HG03565 (cell line): Measurements from ENCODE around the gene ITPR1.

Experiments used
- ATAC-seq: cut with Tn5 transposase; IDR thresholded peaks from one replicate; pipeline ENCODE4 v1.9.1; 2021; ENCODE audit warnings: mild to moderate bottlenecking, moderate library complexity; ENCODE audit not compliant: unreplicated experiment

ITPR1 gene

DNA sequence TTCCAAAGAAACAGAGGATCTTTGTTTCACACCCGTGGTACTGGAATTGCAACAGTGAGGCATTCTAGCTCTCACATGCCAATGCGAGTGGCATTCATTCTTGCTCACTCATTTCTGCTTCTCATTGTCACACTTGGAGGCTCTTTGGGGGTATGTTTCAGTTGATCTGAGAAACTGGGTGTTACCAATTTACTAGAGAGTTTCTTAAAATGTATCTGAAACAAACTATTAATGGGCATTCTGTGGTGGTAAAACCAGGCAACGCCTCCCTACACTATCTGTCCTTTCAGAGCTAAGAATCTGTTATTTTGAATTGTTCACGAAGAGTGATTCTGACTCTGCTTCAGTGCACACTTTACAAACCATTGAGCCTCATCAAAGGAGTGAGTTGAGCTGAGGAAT lies 345.5 kb downstream of the ITPR1 start:
- ATAC-seq = peak; percentile 49

GRCh38 chr3:4839278-4839677 lies 346.1 kb downstream of the ITPR1 start:
- no peak for ATAC-seq

DNA sequence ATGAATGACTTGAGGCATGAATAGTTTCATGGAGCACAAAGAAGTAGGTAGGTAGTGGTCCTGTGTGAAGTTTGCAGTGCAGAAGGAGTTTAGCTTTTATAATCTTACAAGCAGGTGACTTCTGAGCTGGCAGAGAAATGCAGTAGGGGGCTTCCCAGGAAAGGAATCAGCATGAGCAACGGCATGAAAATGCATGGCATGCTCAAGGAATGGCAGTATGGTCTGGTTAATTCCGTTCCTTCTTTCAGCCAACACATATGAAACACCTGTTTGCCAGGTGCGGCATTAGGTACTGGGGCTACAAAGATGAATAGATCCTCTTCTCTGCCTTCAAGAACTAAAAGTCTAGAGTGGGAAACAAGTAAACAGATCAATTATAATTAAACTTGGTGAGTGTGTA lies 348.1 kb downstream of the ITPR1 start:
- ATAC-seq = no peak

GRCh38 chr3:4841776-4842440 lies 348.8 kb downstream of the ITPR1 start:
- no peak for ATAC-seq

- no peak for ATAC-seq
Measured at GRCh38 chr3:4843619-4844018, 350.5 kb downstream of the ITPR1 start.

- ATAC-seq = peak; percentile 79
Measured at GRCh38 chr3:4845882-4846281, 352.7 kb downstream of the ITPR1 start.

DNA sequence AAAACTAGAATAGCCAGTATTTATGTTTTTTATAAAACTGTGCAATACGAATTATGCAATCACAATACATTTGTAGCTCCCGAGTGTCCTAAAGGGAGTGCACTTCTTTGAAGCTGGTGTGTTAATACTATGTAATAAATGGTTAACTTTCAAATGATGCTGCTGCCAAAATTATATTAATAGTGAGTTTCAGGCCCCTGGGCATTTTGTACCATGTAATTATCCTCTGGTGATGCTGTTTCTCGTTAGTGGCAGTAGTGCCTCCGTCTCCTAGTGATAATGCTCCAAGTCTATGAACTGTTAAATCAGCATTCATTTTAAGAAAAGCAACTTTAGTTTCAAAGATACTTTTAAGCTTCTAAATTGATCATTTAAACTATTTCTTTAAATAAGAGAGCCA lies 353.4 kb downstream of the ITPR1 start:
- ATAC-seq = no peak

DNA sequence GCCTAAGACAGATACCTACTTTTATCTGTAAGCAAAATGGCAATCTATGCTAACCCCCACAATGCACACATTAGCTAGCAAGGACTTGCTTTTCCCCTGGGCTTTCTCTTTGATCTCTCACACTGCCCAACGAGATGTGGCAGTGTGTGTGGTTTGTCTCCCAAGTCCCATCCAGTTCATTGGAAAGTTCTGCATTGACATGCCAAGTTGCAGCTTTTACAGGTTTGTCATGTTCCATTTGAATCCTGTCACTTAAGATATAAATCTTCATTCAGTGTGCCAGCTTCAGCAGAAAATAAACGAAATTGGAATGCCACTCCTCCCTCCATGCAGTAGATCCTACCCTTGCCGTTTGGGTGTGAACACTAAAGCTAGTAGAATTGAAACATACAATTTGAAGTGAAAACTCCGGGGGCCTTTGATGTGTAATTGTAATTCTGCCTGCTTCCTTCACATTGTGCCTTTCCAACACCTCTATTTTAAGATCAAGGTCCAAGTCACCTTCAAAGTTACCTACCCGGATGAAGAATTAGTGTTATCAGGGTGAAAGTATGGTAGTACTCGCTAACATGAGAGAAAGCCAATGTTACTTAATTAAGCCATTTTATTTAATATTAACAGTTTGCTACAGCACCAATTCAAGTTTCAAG lies 355.2 kb downstream of the ITPR1 start:
- no peak for ATAC-seq

- no peak for ATAC-seq
Measured at GRCh38 chr3:4849136-4849535, 356.0 kb downstream of the ITPR1 start.

- no peak for ATAC-seq
Measured at GRCh38 chr3:4849739-4850138, 356.6 kb downstream of the ITPR1 start.

GRCh38 chr3:4850211-4850927 lies 357.2 kb downstream of the ITPR1 start:
- peak; percentile 24 for ATAC-seq

- peak; percentile 44 for ATAC-seq
Measured at GRCh38 chr3:4850928-4851265, 357.7 kb downstream of the ITPR1 start.

- ATAC-seq = no peak
Measured at GRCh38 chr3:4852780-4853748, 359.9 kb downstream of the ITPR1 start.

DNA sequence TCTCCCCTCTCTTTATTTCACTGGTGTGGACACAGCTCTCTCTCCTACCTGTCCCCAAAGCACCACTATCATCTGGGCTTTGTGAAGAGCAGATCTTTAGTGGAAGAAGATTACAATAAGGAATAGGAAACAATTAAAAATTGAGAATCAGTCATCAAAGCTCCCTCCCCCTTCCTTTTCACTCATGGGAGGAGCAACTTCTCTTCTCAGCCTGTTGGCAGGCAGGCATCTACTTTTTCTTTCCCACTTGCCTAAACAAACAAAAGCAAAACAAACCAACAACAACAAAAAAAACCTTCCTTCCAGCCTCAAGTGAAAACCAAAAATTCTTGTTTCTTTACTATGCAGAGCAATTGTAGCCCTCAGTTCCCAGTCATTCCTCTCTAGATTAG lies 360.6 kb downstream of the ITPR1 start:
- ATAC-seq = no peak

GRCh38 chr3:4855676-4856075 lies 362.5 kb downstream of the ITPR1 start:
- ATAC-seq = no peak

- ATAC-seq = no peak
Measured at GRCh38 chr3:4856136-4856535, 363.0 kb downstream of the ITPR1 start.

DNA sequence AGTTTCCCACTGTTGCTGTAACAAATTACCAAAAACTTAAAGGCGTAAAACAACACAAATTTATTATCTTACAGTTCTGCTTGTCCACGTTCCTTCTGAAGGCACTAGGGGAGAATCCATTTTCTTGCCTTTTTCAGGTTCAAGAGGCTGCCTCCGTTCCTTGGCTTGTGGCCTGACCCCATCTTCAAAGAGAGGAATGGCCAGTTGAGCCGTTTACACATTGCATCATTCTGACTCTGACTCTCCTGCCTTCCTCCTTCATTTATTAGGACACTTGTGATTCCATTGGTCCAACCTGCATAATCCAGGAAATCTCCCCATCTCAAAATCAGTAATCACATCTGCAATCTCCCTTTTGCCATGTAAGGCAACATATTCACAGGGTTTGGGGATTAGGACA lies 363.4 kb downstream of the ITPR1 start:
- ATAC-seq = no peak

DNA sequence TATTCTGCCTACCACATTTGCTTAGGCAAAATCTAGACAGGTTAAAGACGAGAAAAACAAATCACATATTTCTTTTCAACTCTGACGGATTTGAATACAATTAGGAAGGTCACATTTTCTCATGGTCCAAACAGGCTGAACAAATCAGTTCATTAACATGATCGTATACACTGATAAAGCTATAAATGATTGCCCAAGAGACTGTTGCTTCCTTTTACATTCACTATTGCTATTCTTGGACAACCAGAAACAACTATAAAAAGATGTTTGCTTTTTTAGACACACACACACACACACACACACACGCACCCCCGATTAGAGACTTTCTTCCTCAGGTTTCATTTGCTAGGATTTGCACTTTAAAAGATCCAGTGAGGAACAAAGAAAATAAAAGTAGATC lies 363.8 kb downstream of the ITPR1 start:
- no peak for ATAC-seq

DNA sequence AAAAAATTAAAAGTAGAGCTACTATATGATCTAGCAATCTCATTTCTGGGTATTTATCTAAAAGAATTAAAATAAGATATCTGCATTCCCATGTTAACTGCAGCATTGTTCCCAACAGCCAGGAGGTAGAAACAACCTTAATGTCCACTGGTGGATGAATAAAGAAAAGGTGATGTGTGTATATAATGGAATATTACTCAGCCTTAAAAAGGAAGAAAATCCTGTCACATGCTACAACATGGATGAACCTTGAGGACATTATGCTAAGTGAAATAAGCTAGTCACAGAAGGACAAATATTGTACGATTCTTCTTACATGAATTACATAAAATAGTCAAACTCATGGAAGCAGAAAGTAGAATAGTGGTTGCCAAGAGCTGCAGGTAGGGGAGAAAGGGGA lies 366.6 kb downstream of the ITPR1 start:
- no peak for ATAC-seq

GRCh38 chr3:4862973-4863372 lies 369.8 kb downstream of the ITPR1 start:
- ATAC-seq = no peak

DNA sequence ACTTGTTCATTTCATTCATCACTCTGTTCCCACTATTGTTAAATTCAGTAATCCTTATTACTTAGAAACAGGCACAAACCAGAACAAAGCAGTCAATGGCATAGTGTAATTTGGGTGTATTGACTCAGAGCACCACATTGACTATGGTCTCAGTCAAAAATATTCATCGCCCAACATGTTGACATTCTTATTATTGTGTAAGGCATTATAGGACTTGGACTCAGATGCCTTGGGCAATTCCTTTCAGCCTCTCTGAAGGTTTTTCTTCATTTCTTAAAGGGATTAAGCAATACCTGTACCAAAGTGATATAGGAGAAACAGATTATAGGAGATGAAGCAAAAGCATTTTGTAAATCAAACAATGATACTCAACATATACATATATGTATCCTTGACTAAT lies 371.4 kb downstream of the ITPR1 start:
- ATAC-seq = no peak
